ENCODE results near the gene RASGEF1C.

RASGEF1C gene

DNA sequence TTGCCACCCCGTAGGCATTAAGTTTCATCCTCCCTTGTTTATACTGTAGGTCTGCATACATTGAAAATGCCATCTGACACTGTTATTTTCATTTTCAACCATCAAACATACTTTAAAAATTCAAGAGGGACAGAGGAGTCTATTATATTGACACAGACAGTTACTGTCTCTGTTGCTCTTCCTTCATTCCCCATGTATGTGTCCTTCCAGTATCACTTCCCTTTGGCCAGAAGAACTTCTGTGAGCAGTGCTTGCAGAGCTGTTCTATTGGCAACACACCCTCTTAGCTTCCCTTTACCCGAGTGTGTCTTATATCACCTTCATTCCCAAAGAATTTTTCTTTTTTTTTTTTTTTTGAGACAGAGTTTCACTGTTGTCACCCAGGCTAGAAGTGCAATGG, 42.8 kb downstream of the RASGEF1C start:
- H3K9ac ChIP-seq (ENCODE audit: low read length in 5 of 5) = no peak overlapping the region
- peaks cover 0 to 9% (median 3%) of the 10 kb centered on the region in 5 donors for H3K9me3 ChIP-seq (ENCODE audit: control insufficient read depth in 5 of 5, low read length in 5 of 5)
- H3K36me3 ChIP-seq (ENCODE audit: control insufficient read depth in 5 of 5, insufficient read depth in 5 of 5, low read length in 5 of 5) = no peaks in the 10 kb centered on the region
- H3K4me1 ChIP-seq (ENCODE audit: control insufficient read depth in 5 of 5, insufficient read depth in 5 of 5, low read length in 5 of 5) = peaks cover 0 to 15% (median 0%) of the 10 kb centered on the region in 5 donors
- no peak overlapping the region for H3K27ac ChIP-seq (ENCODE audit: low read depth, low read length)
- H3K4me3 ChIP-seq (ENCODE audit: low read depth in 1 of 5, low read length in 5 of 5) = no peak overlapping the region
- H3K27me3 ChIP-seq (ENCODE audit: control insufficient read depth in 5 of 5, insufficient read depth in 4 of 5, low read length in 5 of 5) = peaks cover 8 to 26% (median 10%) of the 10 kb centered on the region in 5 donors

DNA sequence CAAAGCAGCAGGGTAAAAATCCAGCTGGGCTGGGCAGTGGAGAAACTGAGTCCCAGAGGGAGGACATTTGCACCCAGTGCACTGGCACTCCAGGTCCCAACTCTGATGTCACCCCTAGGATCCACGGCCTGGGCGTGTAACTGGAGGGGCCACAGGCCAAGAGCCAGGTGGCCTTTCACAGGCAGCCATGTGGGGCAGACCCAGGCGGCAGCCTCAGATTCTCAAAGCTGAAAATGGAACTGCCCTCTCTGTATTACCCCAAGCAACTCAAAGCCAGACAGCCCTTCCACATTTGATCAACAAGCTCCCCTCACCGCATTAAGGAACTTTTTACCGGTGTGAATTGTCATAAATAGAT, 46.7 kb downstream of the RASGEF1C start:
- peaks cover 0 to 24% (median 7%) of the 10 kb centered on the region in 5 donors for H3K4me1 ChIP-seq (ENCODE audit: control insufficient read depth in 5 of 5, insufficient read depth in 5 of 5, low read length in 5 of 5)
- no peak overlapping the region for H3K9ac ChIP-seq (ENCODE audit: low read length in 5 of 5)
- H3K27ac ChIP-seq (ENCODE audit: low read depth, low read length) = no peak overlapping the region
- H3K36me3 ChIP-seq (ENCODE audit: control insufficient read depth in 5 of 5, insufficient read depth in 5 of 5, low read length in 5 of 5) = no peaks in the 10 kb centered on the region
- peaks cover 0 to 12% (median 0%) of the 10 kb centered on the region in 5 donors for H3K27me3 ChIP-seq (ENCODE audit: control insufficient read depth in 5 of 5, insufficient read depth in 4 of 5, low read length in 5 of 5)
- H3K9me3 ChIP-seq (ENCODE audit: control insufficient read depth in 5 of 5, low read length in 5 of 5) = peaks cover 3 to 11% (median 5%) of the 10 kb centered on the region in 5 donors
- no peak overlapping the region for H3K4me3 ChIP-seq (ENCODE audit: low read depth in 1 of 5, low read length in 5 of 5)

GRCh38 chr5:180161420-180162303, 47.3 kb downstream of the RASGEF1C start:
- H3K9ac ChIP-seq (ENCODE audit: low read length in 5 of 5) = no peak overlapping the region
- H3K36me3 ChIP-seq (ENCODE audit: control insufficient read depth in 5 of 5, insufficient read depth in 5 of 5, low read length in 5 of 5) = no peaks in the 10 kb centered on the region
- no peak overlapping the region for H3K27ac ChIP-seq (ENCODE audit: low read depth, low read length)
- peaks cover 3 to 11% (median 5%) of the 10 kb centered on the region in 5 donors for H3K9me3 ChIP-seq (ENCODE audit: control insufficient read depth in 5 of 5, low read length in 5 of 5)
- H3K27me3 ChIP-seq (ENCODE audit: control insufficient read depth in 5 of 5, insufficient read depth in 4 of 5, low read length in 5 of 5) = peaks cover 0 to 12% (median 0%) of the 10 kb centered on the region in 5 donors
- peaks cover 0 to 24% (median 7%) of the 10 kb centered on the region in 5 donors for H3K4me1 ChIP-seq (ENCODE audit: control insufficient read depth in 5 of 5, insufficient read depth in 5 of 5, low read length in 5 of 5)
- H3K4me3 ChIP-seq (ENCODE audit: low read depth in 1 of 5, low read length in 5 of 5) = no peak overlapping the region

DNA sequence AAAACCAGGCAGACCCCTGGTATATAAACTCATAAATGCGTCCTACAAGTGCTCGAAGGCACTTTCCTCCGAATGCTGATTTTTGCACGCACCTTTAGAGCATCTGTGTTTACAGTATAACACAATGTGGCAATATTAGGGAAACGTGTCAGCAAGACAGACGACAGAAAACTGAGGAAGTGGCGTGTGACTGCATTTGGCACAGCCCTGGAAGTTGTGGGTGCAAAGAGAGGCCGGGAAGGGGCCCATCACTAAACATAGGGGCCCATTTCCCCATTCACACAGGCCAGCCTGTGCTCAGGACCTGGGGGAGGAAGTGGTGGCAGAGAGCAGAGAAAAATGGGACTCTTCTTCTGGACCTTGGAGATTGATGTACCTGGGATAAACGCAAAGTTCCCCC, 48.2 kb downstream of the RASGEF1C start:
- Histone ChIP-seq H3K4me3 (ENCODE audit: low read depth in 1 of 5, low read length in 5 of 5) (no peak overlapping the region), H3K4me1 (ENCODE audit: control insufficient read depth in 5 of 5, insufficient read depth in 5 of 5, low read length in 5 of 5) (peaks cover 0 to 24% (median 7%) of the 10 kb centered on the region in 5 donors), H3K27me3 (ENCODE audit: control insufficient read depth in 5 of 5, insufficient read depth in 4 of 5, low read length in 5 of 5) (peaks cover 0 to 12% (median under 1%) of the 10 kb centered on the region in 5 donors), H3K9ac (ENCODE audit: low read length in 5 of 5) (no peak overlapping the region), H3K36me3 (ENCODE audit: control insufficient read depth in 5 of 5, insufficient read depth in 5 of 5, low read length in 5 of 5) (no peaks in the 10 kb centered on the region), H3K9me3 (ENCODE audit: control insufficient read depth in 5 of 5, low read length in 5 of 5) (peaks cover 3 to 11% (median 5%) of the 10 kb centered on the region in 5 donors), H3K27ac (ENCODE audit: low read depth, low read length) (no peak overlapping the region)

- Histone ChIP-seq H3K27me3 (ENCODE audit: control insufficient read depth in 5 of 5, insufficient read depth in 4 of 5, low read length in 5 of 5) (peaks cover 0 to 12% (median 4%) of the 10 kb centered on the region in 5 donors), H3K9ac (ENCODE audit: low read length in 5 of 5) (no peak overlapping the region), H3K27ac (ENCODE audit: low read depth, low read length) (no peak overlapping the region), H3K4me1 (ENCODE audit: control insufficient read depth in 5 of 5, insufficient read depth in 5 of 5, low read length in 5 of 5) (peaks cover 0 to 24% (median 7%) of the 10 kb centered on the region in 5 donors), H3K4me3 (ENCODE audit: low read depth in 1 of 5, low read length in 5 of 5) (no peak overlapping the region), H3K36me3 (ENCODE audit: control insufficient read depth in 5 of 5, insufficient read depth in 5 of 5, low read length in 5 of 5) (no peaks in the 10 kb centered on the region), H3K9me3 (ENCODE audit: control insufficient read depth in 5 of 5, low read length in 5 of 5) (peaks cover 3 to 11% (median 5%) of the 10 kb centered on the region in 5 donors)
These were observed 48.8 kb downstream of the RASGEF1C start for GRCh38 chr5:180160215-180160614.

GRCh38 chr5:180159756-180160155, 49.3 kb downstream of the RASGEF1C start:
- peaks cover 0 to 12% (median 4%) of the 10 kb centered on the region in 5 donors for H3K27me3 ChIP-seq (ENCODE audit: control insufficient read depth in 5 of 5, insufficient read depth in 4 of 5, low read length in 5 of 5)
- no peak overlapping the region for H3K27ac ChIP-seq (ENCODE audit: low read depth, low read length)
- no peak overlapping the region for H3K9ac ChIP-seq (ENCODE audit: low read length in 5 of 5)
- no peak overlapping the region for H3K4me3 ChIP-seq (ENCODE audit: low read depth in 1 of 5, low read length in 5 of 5)
- no peaks in the 10 kb centered on the region for H3K36me3 ChIP-seq (ENCODE audit: control insufficient read depth in 5 of 5, insufficient read depth in 5 of 5, low read length in 5 of 5)
- H3K9me3 ChIP-seq (ENCODE audit: control insufficient read depth in 5 of 5, low read length in 5 of 5) = peaks cover 2 to 11% (median 5%) of the 10 kb centered on the region in 5 donors
- peaks cover 0 to 24% (median 7%) of the 10 kb centered on the region in 5 donors for H3K4me1 ChIP-seq (ENCODE audit: control insufficient read depth in 5 of 5, insufficient read depth in 5 of 5, low read length in 5 of 5)

DNA sequence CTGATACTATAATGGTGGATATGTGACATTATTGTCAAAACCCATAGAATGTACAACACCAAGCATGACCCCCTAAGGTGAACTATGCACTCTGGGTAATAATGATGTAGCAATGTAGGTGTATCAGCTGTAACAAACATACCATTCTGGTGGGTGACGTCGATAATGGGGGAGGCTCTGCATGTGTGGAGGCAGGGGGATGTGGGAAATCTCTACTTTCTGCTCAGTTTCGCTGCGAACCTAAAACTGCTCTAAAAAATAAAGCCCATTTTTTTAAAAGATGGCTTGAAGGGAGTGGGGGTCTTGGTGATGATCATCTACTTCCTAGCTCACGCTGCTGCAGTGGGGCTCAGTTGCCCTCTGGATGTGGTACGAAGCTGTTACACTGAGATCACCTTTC, 51.1 kb downstream of the RASGEF1C start:
- H3K27me3 ChIP-seq (ENCODE audit: control insufficient read depth in 5 of 5, insufficient read depth in 4 of 5, low read length in 5 of 5) = peaks cover 0 to 12% (median 4%) of the 10 kb centered on the region in 5 donors

DNA sequence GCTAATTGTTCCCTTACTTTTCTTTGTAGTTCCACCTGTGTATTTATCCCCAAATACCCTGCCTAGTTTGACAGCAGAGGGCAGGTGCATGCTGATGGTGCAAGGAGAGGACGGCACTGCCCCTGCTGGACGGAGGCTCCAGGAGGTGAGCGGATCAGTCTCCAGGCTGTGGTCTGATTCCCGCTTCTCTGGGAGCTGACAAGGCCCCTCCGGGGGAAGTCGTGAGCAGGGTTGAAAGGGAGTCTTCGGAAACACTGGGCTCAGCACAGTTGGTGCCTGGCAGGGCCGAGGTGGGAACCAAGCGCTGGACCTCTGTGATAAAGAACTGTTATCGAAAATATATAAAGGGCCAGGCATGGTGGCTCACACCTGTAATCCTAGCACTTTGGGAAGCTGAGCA, 52.9 kb downstream of the RASGEF1C start:
- H3K27me3 ChIP-seq (ENCODE audit: control insufficient read depth in 5 of 5, insufficient read depth in 4 of 5, low read length in 5 of 5) = peaks cover 0 to 5% (median 4%) of the 10 kb centered on the region in 5 donors
- H3K9ac ChIP-seq (ENCODE audit: low read length in 5 of 5) = no peak overlapping the region
- no peak overlapping the region for H3K4me3 ChIP-seq (ENCODE audit: low read depth in 1 of 5, low read length in 5 of 5)
- H3K9me3 ChIP-seq (ENCODE audit: control insufficient read depth in 5 of 5, low read length in 5 of 5) = peaks cover 5 to 11% (median 10%) of the 10 kb centered on the region in 5 donors
- H3K27ac ChIP-seq (ENCODE audit: low read depth, low read length) = no peak overlapping the region
- peaks cover 0 to 14% (median 6%) of the 10 kb centered on the region in 5 donors for H3K4me1 ChIP-seq (ENCODE audit: control insufficient read depth in 5 of 5, insufficient read depth in 5 of 5, low read length in 5 of 5)
- H3K36me3 ChIP-seq (ENCODE audit: control insufficient read depth in 5 of 5, insufficient read depth in 5 of 5, low read length in 5 of 5) = no peaks in the 10 kb centered on the region

More for the DNA sequence above, 51.1 kb downstream of the RASGEF1C start:
- no peak overlapping the region for H3K4me3 ChIP-seq (ENCODE audit: low read depth in 1 of 5, low read length in 5 of 5)
- H3K4me1 ChIP-seq (ENCODE audit: control insufficient read depth in 5 of 5, insufficient read depth in 5 of 5, low read length in 5 of 5) = peaks cover 0 to 24% (median 7%) of the 10 kb centered on the region in 5 donors
- H3K9me3 ChIP-seq (ENCODE audit: control insufficient read depth in 5 of 5, low read length in 5 of 5) = peaks cover 5 to 11% (median 10%) of the 10 kb centered on the region in 5 donors
- H3K9ac ChIP-seq (ENCODE audit: low read length in 5 of 5) = no peak overlapping the region
- H3K36me3 ChIP-seq (ENCODE audit: control insufficient read depth in 5 of 5, insufficient read depth in 5 of 5, low read length in 5 of 5) = no peaks in the 10 kb centered on the region
- no peak overlapping the region for H3K27ac ChIP-seq (ENCODE audit: low read depth, low read length)

DNA sequence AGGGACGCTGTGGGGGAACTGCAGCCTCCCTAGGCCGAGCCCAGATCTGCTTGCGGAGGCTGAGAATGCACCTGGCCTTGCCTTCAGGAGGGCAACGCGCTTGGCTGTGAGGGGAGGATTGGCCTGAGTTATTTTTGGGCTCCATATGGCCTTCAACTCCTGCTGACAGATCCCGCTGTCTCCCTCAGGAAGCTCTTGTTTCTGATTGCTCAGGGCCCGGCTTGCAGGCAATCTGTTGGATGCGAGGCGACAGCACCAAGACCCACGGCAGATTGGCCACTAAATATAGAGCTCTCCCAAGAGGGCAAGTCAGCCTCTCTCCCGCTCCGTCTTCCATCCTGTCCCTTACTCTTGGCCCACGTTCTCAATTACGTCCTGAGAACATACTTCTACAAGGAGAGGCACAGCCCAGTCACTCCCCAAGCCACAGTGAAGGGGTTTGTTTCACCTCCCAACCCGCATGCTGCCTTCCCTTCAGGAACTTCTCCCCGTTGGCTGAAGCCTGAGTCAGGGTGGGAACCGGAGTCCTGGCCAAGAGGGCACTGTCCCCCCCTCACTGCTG, 53.6 kb downstream of the RASGEF1C start:
- Histone ChIP-seq H3K4me1 (ENCODE audit: control insufficient read depth in 5 of 5, insufficient read depth in 5 of 5, low read length in 5 of 5) (peaks cover 0 to 8% (median 4%) of the 10 kb centered on the region in 5 donors), H3K9me3 (ENCODE audit: control insufficient read depth in 5 of 5, low read length in 5 of 5) (peaks cover 5 to 11% (median 10%) of the 10 kb centered on the region in 5 donors), H3K27me3 (ENCODE audit: control insufficient read depth in 5 of 5, insufficient read depth in 4 of 5, low read length in 5 of 5) (peaks cover 0 to 4% (median 2%) of the 10 kb centered on the region in 5 donors), H3K27ac (ENCODE audit: low read depth, low read length) (no peak overlapping the region), H3K36me3 (ENCODE audit: control insufficient read depth in 5 of 5, insufficient read depth in 5 of 5, low read length in 5 of 5) (no peaks in the 10 kb centered on the region), H3K9ac (ENCODE audit: low read length in 5 of 5) (no peak overlapping the region), H3K4me3 (ENCODE audit: low read depth in 1 of 5, low read length in 5 of 5) (no peak overlapping the region)

Data from subcutaneous abdominal adipose tissue (tissue), 5 donors.